Activated T-helper 2 cell treated with anti-CD3 and anti-CD28 coated beads, Interferon-gamma antibody, Interleukin-2, Interleukin-4, amounts not matched to agents 10 μg/mL and 5 μg/mL and 100 μg/mL, durations not matched to agents 14 hours and 24 hours and 36 hours (primary cell): ENCODE results near the gene WDR37. TPM values are rescaled to one million over a fixed set of nuclear protein-coding genes. Genes with fewer than 3 reads are reported as not detected.
"Not testable (repeated sequence)": the region's sequence is repeated elsewhere in the genome, so short reads cannot be mapped to it uniquely, and the experiment has no call there.

Experiments
- DNase-seq: peaks from one replicate; pipeline ENCODE4 v3.0.0; 2021; ENCODE audit warnings: low spot score
- H3K27ac Mint-ChIP-seq: one replicate; pipeline ENCODE4 v1.8.0; 2021; ENCODE audit warnings: mixed read lengths
- H3K27me3 Mint-ChIP-seq: one replicate; pipeline ENCODE4 v1.8.0; 2021; ENCODE audit warnings: low read depth, mixed read lengths
- H3K36me3 Mint-ChIP-seq: one replicate; pipeline ENCODE4 v1.8.0; 2021; ENCODE audit warnings: low read depth, mixed read lengths
- H3K4me1 Mint-ChIP-seq: one replicate; pipeline ENCODE4 v1.8.0; 2021; ENCODE audit warnings: low read depth, mixed read lengths
- H3K4me3 Mint-ChIP-seq: one replicate; pipeline ENCODE4 v1.8.0; 2021; ENCODE audit warnings: low read depth, mild to moderate bottlenecking, moderate library complexity, mixed read lengths
- H3K9me3 Mint-ChIP-seq: one replicate; pipeline ENCODE4 v1.8.0; 2021; ENCODE audit warnings: mixed read lengths
- intact Hi-C: fragments of 100-400 bp; cut with micrococcal nuclease; formaldehyde crosslinking; loops from one replicate; pipeline ENCODE4 v1.15.1; 2023
- total RNA-seq: library from RNA; stranded (reverse); gene quantifications from 2 replicates; pipeline ENCODE4 v1.2.3, GENCODE V29; 2022

The WDR37 gene
- total RNA-seq, 1 donor from 2014 or later: 18.9 TPM

GRCh38 chr10:1118318-1118717 is 62.1 kb downstream of the WDR37 start:
- intact Hi-C loops, H3K4me3 Mint-ChIP-seq, H3K27me3 Mint-ChIP-seq, H3K27ac Mint-ChIP-seq, H3K9me3 Mint-ChIP-seq, DNase-seq: not testable (repeated sequence)
- Mint-ChIP-seq H3K4me1 (peaks cover 13% of the 10 kb centered on the region), H3K36me3 (peaks cover 72% of the 10 kb centered on the region)

DNA sequence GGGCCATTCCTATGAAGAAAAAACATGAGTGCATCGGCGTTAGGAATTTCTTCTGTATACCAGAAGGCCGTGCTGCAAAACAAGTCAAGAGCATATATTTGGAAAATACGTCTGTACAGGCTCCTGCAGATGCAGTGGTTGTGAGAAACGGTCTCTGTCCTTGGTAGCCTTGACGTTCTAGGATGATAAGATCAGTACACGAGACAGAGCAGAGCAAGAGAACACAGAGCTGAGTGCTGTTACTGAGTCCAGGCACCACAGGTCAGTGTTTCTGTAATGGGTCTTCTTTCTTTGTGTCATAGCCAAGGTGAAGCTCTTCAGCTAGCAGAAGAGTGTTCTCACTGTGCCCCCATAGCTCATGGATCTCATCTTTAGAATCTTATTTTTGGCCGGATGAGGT is 62.8 kb downstream of the WDR37 start:
- intact Hi-C loops: no loop called here
- H3K27ac Mint-ChIP-seq: no peak overlapping the region
- peaks cover 75% of the 10 kb centered on the region for H3K36me3 Mint-ChIP-seq
- H3K4me3 Mint-ChIP-seq: no peak overlapping the region
- no peaks in the 10 kb centered on the region for H3K9me3 Mint-ChIP-seq
- peaks cover 16% of the 10 kb centered on the region for H3K4me1 Mint-ChIP-seq
- no peaks in the 10 kb centered on the region for H3K27me3 Mint-ChIP-seq
- no peak for DNase-seq

DNA sequence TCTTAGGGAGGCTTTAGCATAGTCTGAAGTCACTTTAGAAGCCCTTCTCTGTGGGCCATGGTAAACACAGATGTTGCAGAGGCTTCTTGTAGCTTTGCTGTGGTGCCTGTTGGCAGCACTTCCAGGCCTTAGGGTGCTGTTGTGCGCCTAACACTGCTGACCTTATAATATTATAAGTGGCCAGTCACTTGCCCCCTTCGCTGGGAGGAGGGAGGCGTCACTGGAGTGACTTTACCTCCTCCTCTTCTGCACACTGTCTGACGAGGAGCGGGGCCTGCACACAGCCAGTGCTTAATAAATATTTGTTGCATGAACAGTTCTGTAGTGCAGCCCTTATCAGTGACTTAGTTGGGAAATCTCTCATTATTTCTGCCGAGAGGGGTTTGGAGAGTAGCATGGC is 63.3 kb downstream of the WDR37 start:
- no peak for DNase-seq
- Mint-ChIP-seq H3K27ac (no peak overlapping the region), H3K27me3 (no peaks in the 10 kb centered on the region), H3K4me1 (peaks cover 16% of the 10 kb centered on the region), H3K36me3 (peaks cover 80% of the 10 kb centered on the region), H3K4me3 (no peak overlapping the region), H3K9me3 (no peaks in the 10 kb centered on the region)
- intact Hi-C loops: no loop called here

- Mint-ChIP-seq H3K27ac (no peak overlapping the region), H3K4me1 (peaks cover 16% of the 10 kb centered on the region)
Measured at GRCh38 chr10:1120306-1120705, 64.1 kb downstream of the WDR37 start.

GRCh38 chr10:1120801-1121211 is 64.6 kb downstream of the WDR37 start:
- H3K27ac Mint-ChIP-seq: no peak overlapping the region
- no peaks in the 10 kb centered on the region for H3K9me3 Mint-ChIP-seq
- H3K4me1 Mint-ChIP-seq: peaks cover 16% of the 10 kb centered on the region
- H3K36me3 Mint-ChIP-seq: peaks cover 78% of the 10 kb centered on the region
- no peak for DNase-seq
- H3K4me3 Mint-ChIP-seq: no peak overlapping the region
- no peaks in the 10 kb centered on the region for H3K27me3 Mint-ChIP-seq
- intact Hi-C loops: no loop called here

More at GRCh38 chr10:1120306-1120705, 64.1 kb downstream of the WDR37 start:
- Mint-ChIP-seq H3K36me3 (peaks cover 79% of the 10 kb centered on the region), H3K27me3 (no peaks in the 10 kb centered on the region), H3K4me3 (no peak overlapping the region), H3K9me3 (no peaks in the 10 kb centered on the region)
- intact Hi-C loops: no loop called here
- no peak for DNase-seq

DNA sequence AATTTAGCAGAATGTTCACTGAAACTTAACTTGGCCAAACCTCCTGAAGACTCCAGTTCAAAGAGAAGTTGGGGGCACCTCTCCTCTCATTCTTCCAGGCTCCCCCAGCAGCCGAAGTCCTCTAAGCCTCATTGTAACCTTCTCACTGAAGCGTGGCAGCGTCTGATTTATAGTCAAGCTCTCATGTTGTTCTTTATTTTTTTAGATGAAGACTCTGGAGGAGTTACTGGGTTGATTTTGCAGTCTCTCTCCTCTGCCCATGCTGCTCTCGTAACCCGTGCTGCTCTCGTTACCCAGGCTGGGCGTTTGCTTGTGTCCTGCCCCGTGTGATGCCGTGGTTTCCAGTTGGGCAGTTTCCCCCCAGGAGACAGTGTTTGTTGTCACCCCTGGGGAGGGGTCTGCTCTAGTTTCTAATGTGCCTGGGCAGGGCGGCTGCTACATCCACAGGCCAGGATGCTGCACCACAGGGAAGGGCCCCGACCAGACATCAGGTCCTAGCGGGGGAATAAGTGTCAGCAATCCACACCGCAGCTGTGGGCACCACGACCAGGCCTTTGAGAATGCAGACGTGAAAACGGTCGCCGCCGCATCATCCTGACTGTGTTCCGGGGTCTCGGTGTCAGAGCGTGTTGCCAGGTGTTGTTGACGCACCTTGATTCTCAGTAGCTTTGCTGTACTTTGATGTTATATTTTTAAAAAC is 65.2 kb downstream of the WDR37 start:
- intact Hi-C loops: no loop called here
- H3K4me1 Mint-ChIP-seq: peaks cover 16% of the 10 kb centered on the region
- H3K36me3 Mint-ChIP-seq: peaks cover 74% of the 10 kb centered on the region
- H3K9me3 Mint-ChIP-seq: no peaks in the 10 kb centered on the region
- H3K27ac Mint-ChIP-seq: no peak overlapping the region
- H3K4me3 Mint-ChIP-seq: no peak overlapping the region
- no peaks in the 10 kb centered on the region for H3K27me3 Mint-ChIP-seq
- no peak for DNase-seq

- no peaks in the 10 kb centered on the region for H3K27me3 Mint-ChIP-seq
- no peak overlapping the region for H3K4me3 Mint-ChIP-seq
- intact Hi-C loops: no loop called here
- peaks cover 71% of the 10 kb centered on the region for H3K36me3 Mint-ChIP-seq
- H3K4me1 Mint-ChIP-seq: peaks cover 16% of the 10 kb centered on the region
- peak overlapping the region; percentile 38 for H3K27ac Mint-ChIP-seq
- no peaks in the 10 kb centered on the region for H3K9me3 Mint-ChIP-seq
- DNase-seq: no peak
Measured at GRCh38 chr10:1122349-1122748, 66.2 kb downstream of the WDR37 start.

- no peaks in the 10 kb centered on the region for H3K9me3 Mint-ChIP-seq
- H3K4me1 Mint-ChIP-seq: peaks cover 16% of the 10 kb centered on the region
- DNase-seq: no peak
- intact Hi-C loops: no loop called here
- no peak overlapping the region for H3K4me3 Mint-ChIP-seq
- peaks cover 74% of the 10 kb centered on the region for H3K36me3 Mint-ChIP-seq
- H3K27ac Mint-ChIP-seq: peak overlapping the region; percentile 48
- no peaks in the 10 kb centered on the region for H3K27me3 Mint-ChIP-seq
Measured at GRCh38 chr10:1123198-1123597, 67.0 kb downstream of the WDR37 start.

GRCh38 chr10:1123972-1124371 is 67.8 kb downstream of the WDR37 start:
- no peak for DNase-seq
- no peak overlapping the region for H3K4me3 Mint-ChIP-seq
- H3K4me1 Mint-ChIP-seq: peaks cover 16% of the 10 kb centered on the region
- peaks cover 74% of the 10 kb centered on the region for H3K36me3 Mint-ChIP-seq
- no peaks in the 10 kb centered on the region for H3K9me3 Mint-ChIP-seq
- intact Hi-C loops: no loop called here
- H3K27ac Mint-ChIP-seq: no peak overlapping the region
- no peaks in the 10 kb centered on the region for H3K27me3 Mint-ChIP-seq

GRCh38 chr10:1124796-1125195 is 68.6 kb downstream of the WDR37 start:
- DNase-seq: no peak
- H3K36me3 Mint-ChIP-seq: peaks cover 74% of the 10 kb centered on the region
- intact Hi-C loops: no loop called here
- no peaks in the 10 kb centered on the region for H3K9me3 Mint-ChIP-seq
- H3K4me3 Mint-ChIP-seq: no peak overlapping the region
- no peak overlapping the region for H3K27ac Mint-ChIP-seq
- H3K4me1 Mint-ChIP-seq: peaks cover 16% of the 10 kb centered on the region
- no peaks in the 10 kb centered on the region for H3K27me3 Mint-ChIP-seq

GRCh38 chr10:1126461-1126860 is 70.3 kb downstream of the WDR37 start:
- H3K36me3 Mint-ChIP-seq: peaks cover 77% of the 10 kb centered on the region
- H3K4me3 Mint-ChIP-seq: no peak overlapping the region
- H3K4me1 Mint-ChIP-seq: peaks cover 16% of the 10 kb centered on the region
- no peak for DNase-seq
- intact Hi-C loops: no loop called here
- no peaks in the 10 kb centered on the region for H3K9me3 Mint-ChIP-seq
- no peaks in the 10 kb centered on the region for H3K27me3 Mint-ChIP-seq
- H3K27ac Mint-ChIP-seq: no peak overlapping the region

- Mint-ChIP-seq H3K27ac (no peak overlapping the region), H3K4me1 (peaks cover 9% of the 10 kb centered on the region), H3K36me3 (peaks cover 71% of the 10 kb centered on the region), H3K9me3 (no peaks in the 10 kb centered on the region), H3K27me3 (no peaks in the 10 kb centered on the region), H3K4me3 (no peak overlapping the region)
- intact Hi-C loops: no loop called here
- DNase-seq: no peak
Measured at GRCh38 chr10:1127629-1128028, 71.4 kb downstream of the WDR37 start.

- intact Hi-C loops: no loop called here
- H3K27me3 Mint-ChIP-seq: no peaks in the 10 kb centered on the region
- no peaks in the 10 kb centered on the region for H3K9me3 Mint-ChIP-seq
- no peak overlapping the region for H3K4me3 Mint-ChIP-seq
- no peak for DNase-seq
- H3K36me3 Mint-ChIP-seq: peaks cover 68% of the 10 kb centered on the region
- no peak overlapping the region for H3K27ac Mint-ChIP-seq
- peaks cover 6% of the 10 kb centered on the region for H3K4me1 Mint-ChIP-seq
Measured at GRCh38 chr10:1128115-1128514, 71.9 kb downstream of the WDR37 start.

GRCh38 chr10:1128649-1129048 is 72.5 kb downstream of the WDR37 start:
- H3K36me3 Mint-ChIP-seq: peaks cover 64% of the 10 kb centered on the region
- no peaks in the 10 kb centered on the region for H3K27me3 Mint-ChIP-seq
- intact Hi-C loops: no loop called here
- no peak overlapping the region for H3K4me3 Mint-ChIP-seq
- H3K9me3 Mint-ChIP-seq: no peaks in the 10 kb centered on the region
- no peak for DNase-seq
- H3K27ac Mint-ChIP-seq: no peak overlapping the region
- peaks cover under 1% of the 10 kb centered on the region for H3K4me1 Mint-ChIP-seq
